ENCODE measurements around the gene DENND5B.
"Not testable (repeated sequence)": the region's sequence is repeated elsewhere in the genome, so short reads cannot be mapped to it uniquely, and the experiment has no call there.

DENND5B gene

DNA sequence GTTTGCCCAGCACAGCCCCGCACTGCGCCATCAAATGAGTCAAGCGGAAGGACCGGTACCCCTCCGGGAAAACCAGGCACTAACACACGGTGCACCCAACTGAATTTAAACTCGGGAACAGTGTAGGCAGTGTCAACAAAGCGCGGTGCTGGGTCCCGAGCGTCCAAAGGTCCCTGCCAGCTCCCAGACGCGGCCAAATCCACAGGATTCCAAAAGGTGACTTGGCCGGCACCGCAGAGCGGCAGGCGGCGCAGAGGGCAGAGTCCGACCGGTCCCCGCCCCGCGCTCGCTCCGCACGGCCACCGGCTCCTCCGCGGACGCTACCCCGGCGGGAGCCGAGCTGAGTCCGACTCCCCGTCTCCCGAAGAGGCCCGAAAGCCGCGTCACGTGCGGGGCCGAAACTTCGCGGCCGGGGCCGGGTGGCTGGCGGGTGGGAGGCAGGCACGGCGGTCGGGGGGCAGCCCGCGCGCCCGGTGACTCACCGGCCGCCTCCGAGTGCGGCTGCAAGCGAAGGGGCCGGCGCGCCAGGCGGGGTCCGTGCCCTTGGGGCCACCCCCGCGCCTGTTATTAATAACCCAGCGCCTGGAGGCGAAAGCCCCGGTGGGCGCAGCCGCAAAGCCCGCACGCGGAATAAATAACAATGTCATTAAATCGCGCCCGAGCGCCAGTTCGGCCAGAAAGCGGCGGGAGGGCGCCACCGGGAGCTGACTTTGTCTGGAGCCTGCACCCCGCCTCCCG is 863 bp downstream of the DENND5B start:
- peak; percentile 34 to 37 for DNase-seq

DNA sequence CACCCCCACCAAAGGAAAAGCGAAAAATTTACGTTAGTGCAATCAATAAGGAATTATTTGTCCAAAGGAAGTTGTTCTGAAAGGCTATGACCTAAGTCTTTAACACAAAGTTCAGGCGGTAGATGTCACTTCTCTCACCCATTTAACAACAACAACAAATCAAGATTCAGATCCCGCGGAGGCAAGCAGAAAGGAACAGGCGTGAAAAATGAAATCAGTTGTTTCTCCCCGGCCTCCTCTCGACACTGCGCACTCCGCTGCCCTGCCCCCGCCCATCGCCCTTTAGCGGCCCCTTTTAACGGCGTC is 1.4 kb downstream of the DENND5B start:
- no peak for DNase-seq

- no peak for DNase-seq
Measured at GRCh38 chr12:31588976-31589375, 2.0 kb downstream of the DENND5B start.

GRCh38 chr12:31586728-31587127 is 4.2 kb downstream of the DENND5B start:
- DNase-seq = no peak

DNA sequence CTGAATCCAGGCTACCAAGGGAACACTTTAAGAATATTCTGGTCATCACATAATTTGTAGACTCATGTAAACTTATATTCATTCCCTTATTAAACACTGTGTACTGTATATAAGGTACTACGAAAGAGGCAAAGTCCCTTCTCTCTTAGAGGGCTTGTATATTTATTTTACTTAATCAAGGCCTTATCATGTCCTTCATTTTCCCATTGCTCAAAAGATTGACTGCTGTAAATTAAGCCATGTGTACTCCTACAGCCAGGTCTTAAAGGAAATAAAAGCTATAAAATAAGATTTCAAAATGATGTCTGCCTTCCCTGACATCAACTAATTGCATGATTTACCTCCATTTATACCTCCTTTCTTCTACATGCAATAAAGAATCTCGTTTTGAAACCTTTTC is 5.0 kb downstream of the DENND5B start:
- no peak for DNase-seq

DNA sequence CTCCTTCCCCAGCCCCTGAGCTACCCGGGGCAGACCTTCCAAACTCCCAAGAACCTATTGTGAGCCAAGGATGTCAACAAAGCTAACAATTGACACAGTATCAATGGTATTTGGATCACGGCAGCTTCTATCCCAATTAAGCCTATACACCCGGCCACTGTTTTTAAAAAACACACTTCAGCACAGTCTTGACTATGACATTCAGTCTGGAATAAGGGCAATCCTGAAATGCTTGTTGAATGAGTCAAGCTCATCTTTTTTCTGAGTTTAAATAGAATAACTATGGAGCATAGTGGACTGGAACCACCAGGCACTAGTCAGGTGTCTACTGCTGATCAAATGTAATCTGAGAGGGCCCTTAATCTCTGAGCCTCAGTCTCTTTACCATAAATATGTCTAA is 5.7 kb downstream of the DENND5B start:
- no peak for DNase-seq

GRCh38 chr12:31584782-31585181 is 6.2 kb downstream of the DENND5B start:
- no peak for DNase-seq

DNA sequence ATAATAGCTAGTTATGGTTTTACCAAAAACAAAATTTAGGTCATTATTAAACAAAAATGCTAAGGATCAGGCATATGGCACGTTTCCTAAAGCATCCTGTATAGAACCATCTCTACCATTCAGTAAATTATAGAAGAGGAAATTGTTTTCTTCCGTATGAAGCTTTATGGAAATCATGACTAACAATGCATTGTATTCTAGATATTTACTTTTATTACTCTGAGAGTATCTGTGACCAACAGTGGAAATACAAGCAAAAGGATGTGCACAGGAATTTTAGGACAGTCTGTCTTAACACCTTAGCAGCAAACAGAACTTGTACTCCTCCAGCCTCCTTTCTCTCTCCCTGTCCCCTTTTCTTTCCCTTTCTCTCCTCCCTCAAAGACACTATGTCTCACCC is 7.1 kb downstream of the DENND5B start:
- DNase-seq = no peak

DNA sequence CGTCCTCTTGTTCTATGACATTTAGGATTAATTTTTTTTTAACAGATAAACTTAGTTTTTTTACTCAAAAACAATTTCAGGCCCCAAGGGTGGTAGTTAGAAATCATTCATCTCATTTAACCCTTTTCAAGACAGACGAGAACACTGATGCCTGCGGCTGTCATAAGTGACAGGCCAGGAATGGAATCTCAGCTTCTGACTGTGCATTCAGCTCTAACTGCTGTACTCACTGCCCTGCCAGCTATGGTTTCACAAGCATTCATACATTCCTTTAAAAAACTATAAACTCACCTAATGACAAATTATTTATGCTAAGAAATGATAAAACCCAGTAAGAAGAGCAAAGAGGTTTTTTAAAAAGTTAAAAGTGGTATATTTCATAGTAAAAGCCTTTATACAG is 8.8 kb downstream of the DENND5B start:
- no peak for DNase-seq

DNA sequence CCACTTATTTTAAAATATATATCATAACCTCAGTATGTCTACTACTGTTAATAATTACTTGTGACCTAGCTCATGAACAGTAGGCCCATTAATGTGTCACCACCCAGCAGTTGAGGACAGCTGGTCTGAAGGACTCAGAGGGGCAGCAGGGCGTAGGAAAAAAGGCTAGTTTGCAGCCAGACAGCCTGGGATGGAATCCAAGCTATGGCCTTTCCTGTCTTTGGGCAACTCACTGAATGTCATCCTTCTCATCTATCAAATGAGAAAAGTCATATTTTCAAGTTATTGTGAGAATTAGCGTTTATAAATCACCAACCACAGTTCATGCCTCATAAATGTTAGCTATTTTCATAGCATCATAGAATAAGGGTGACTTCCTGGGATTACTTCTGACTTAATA is 12.3 kb downstream of the DENND5B start:
- no peak for DNase-seq

GRCh38 chr12:31574803-31575575 is 15.9 kb downstream of the DENND5B start:
- no peak for DNase-seq

- DNase-seq = not testable (repeated sequence)
Measured at GRCh38 chr12:31574367-31574766, 16.6 kb downstream of the DENND5B start.

- no peak for DNase-seq
Measured at GRCh38 chr12:31572900-31573600, 17.9 kb downstream of the DENND5B start.

- DNase-seq = no peak
Measured at GRCh38 chr12:31570880-31571279, 20.1 kb downstream of the DENND5B start.

GRCh38 chr12:31569517-31569916 is 21.4 kb downstream of the DENND5B start:
- DNase-seq = not testable (repeated sequence)

- no peak for DNase-seq
Measured at GRCh38 chr12:31568498-31568897, 22.4 kb downstream of the DENND5B start.

- no peak for DNase-seq
Measured at GRCh38 chr12:31567029-31567428, 23.9 kb downstream of the DENND5B start.

DNA sequence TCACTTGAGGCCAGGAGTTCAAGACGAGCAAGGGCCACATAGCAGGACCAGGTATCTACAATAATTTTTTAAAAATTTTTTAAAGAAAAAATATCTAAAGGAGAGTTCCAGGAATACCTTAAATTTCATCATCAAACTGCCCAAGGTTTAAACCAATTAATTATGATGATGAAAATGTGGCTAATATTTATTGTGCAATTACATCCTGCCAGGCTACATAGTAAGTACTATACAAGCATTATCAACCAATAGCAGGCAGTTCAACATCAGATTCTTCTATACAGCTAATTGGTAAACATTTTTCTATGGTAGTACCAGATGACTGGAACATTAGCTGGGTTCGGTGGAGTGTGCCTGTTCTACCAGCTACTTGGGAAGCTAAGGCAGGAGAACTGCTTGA is 24.4 kb downstream of the DENND5B start:
- no peak for DNase-seq

- no peak for DNase-seq
Measured at GRCh38 chr12:31562594-31563328, 28.2 kb downstream of the DENND5B start.

DNA sequence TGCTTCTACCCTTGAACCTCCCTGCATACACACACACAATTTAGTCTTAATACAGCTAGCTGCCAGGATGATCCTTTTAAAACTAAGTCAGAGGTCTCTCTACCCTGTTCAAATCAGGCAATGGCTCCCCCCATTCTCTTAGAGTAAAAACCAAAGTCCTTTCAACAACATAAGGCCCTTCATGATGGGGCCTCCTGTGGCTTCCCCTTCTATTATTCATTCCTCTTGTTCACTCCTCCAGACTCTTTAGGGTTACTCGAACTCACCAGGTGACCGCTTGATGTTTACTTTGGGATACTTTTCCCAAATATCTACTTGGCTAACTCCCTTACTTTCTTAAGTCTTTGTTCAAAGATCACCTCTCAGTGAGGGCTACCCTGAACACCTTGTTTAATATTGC is 30.4 kb downstream of the DENND5B start:
- DNase-seq = no peak

- no peak for DNase-seq
Measured at GRCh38 chr12:31558521-31558920, 32.4 kb downstream of the DENND5B start.

GRCh38 chr12:31557707-31558106 is 33.2 kb downstream of the DENND5B start:
- no peak for DNase-seq

- DNase-seq = not testable (repeated sequence)
Measured at GRCh38 chr12:31555466-31555865, 35.5 kb downstream of the DENND5B start.
